HepG2 (cell line): Measurements from ENCODE around the gene PYGB. TPM values are rescaled to one million over a fixed set of nuclear protein-coding genes. Genes with fewer than 3 reads are reported as not detected.

Experiments used
- ATF4 ChIP-seq, 2 experiments: fragments of 450-650 bp in 1 of 2; sonication (generic) in 1 of 2; formaldehyde crosslinking; IDR thresholded peaks; 2 replicates each; pipeline versions ENCODE4 v1.5.0 to v1.8.0; 2020 to 2022; ENCODE audit warnings: mild to moderate bottlenecking in 1 of 2, missing genetic modification reagents in 1 of 2
- CBX5 ChIP-seq: sonication (generic); formaldehyde crosslinking; IDR thresholded peaks from 2 replicates; pipeline ENCODE4 v1.4.0; 2020; ENCODE audit warnings: missing genetic modification reagents, borderline replicate concordance
- ETV5 ChIP-seq: IDR thresholded peaks from 2 replicates; pipeline ENCODE4 v1.6.1; 2018; ENCODE audit warnings: missing biosample characterization, missing genetic modification reagents, inconsistent platforms, borderline replicate concordance
- FLYWCH1 ChIP-seq: sonication (generic); formaldehyde crosslinking; IDR thresholded peaks from 2 replicates; pipeline ENCODE4 v1.8.1; 2023; ENCODE audit warnings: mild to moderate bottlenecking, missing genetic modification reagents
- FOSL2 ChIP-seq: sonication (generic); formaldehyde crosslinking; IDR thresholded peaks from 2 replicates; pipeline ENCODE4 v1.4.0; 2020; ENCODE audit warnings: missing genetic modification reagents
- GFI1 ChIP-seq: sonication (generic); formaldehyde crosslinking; IDR thresholded peaks from 2 replicates; pipeline ENCODE4 v1.5.0; 2020; ENCODE audit warnings: missing genetic modification reagents, mild to moderate bottlenecking, borderline replicate concordance
- MTA1 ChIP-seq: sonication (generic); formaldehyde crosslinking; IDR thresholded peaks from 2 replicates; pipeline ENCODE4 v1.4.0; 2020; ENCODE audit warnings: missing genetic modification reagents, mild to moderate bottlenecking, borderline replicate concordance
- NCOA1 ChIP-seq: sonication (generic); formaldehyde crosslinking; IDR thresholded peaks from 2 replicates; pipeline ENCODE4 v1.9.0; 2021; ENCODE audit warnings: missing genetic modification reagents
- NFE2 ChIP-seq: sonication (generic); formaldehyde crosslinking; IDR thresholded peaks from 2 replicates; pipeline ENCODE4 v1.4.0; 2020; ENCODE audit warnings: missing genetic modification reagents
- RXRA ChIP-seq: sonication (generic); formaldehyde crosslinking; IDR thresholded peaks from 2 replicates; pipeline ENCODE4 v1.5.1; 2020; ENCODE audit warnings: missing genetic modification reagents
- SMARCE1 ChIP-seq: fragments of 450-650 bp; IDR thresholded peaks from 2 replicates; pipeline ENCODE4 v1.6.1; 2017; ENCODE audit warnings: borderline replicate concordance
- SOX5 ChIP-seq: IDR thresholded peaks from 2 replicates; pipeline ENCODE4 v1.6.1; 2016; ENCODE audit warnings: borderline replicate concordance
- ZBTB7B ChIP-seq: sonication (generic); formaldehyde crosslinking; IDR thresholded peaks from 2 replicates; pipeline ENCODE4 v1.4.0; 2020; ENCODE audit warnings: missing genetic modification reagents
- ZFP91 ChIP-seq: sonication (generic); formaldehyde crosslinking; IDR thresholded peaks from 2 replicates; pipeline ENCODE4 v1.9.0; 2022; ENCODE audit warnings: missing genetic modification reagents, mild to moderate bottlenecking, borderline replicate concordance
- ZNF292 ChIP-seq: sonication (generic); formaldehyde crosslinking; IDR thresholded peaks from 2 replicates; pipeline ENCODE4 v1.8.1; 2022; ENCODE audit warnings: mild to moderate bottlenecking, low read depth, missing genetic modification reagents, borderline replicate concordance
- ZNF318 ChIP-seq: sonication (generic); formaldehyde crosslinking; IDR thresholded peaks from 2 replicates; pipeline ENCODE4 v1.4.0; 2020; ENCODE audit warnings: mild to moderate bottlenecking, missing genetic modification reagents
- ZNF383 ChIP-seq: sonication (generic); formaldehyde crosslinking; IDR thresholded peaks from 2 replicates; pipeline ENCODE4 v1.4.0; 2020; ENCODE audit warnings: missing genetic modification reagents, mild to moderate bottlenecking, borderline replicate concordance
- ZNF556 ChIP-seq: sonication (generic); formaldehyde crosslinking; IDR thresholded peaks from 2 replicates; pipeline ENCODE4 v1.4.0; 2020; ENCODE audit warnings: mild to moderate bottlenecking, missing genetic modification reagents, borderline replicate concordance
- polyA plus RNA-seq, 8 experiments: library from polyadenylated mRNA; depleted of rRNA in 3 of 8; stranded (reverse) in 7 of 8; unstranded in 1 of 8; fragments of >200 nt; fragmentation: Illumina TruSeq in 4 of 8; extraction: Trizol in 4 of 8; gene quantifications; 2 replicates each; pipeline versions ENCODE4 v1.2.1 to v1.2.3, GENCODE V29; 2011 to 2016; ENCODE audit warnings: low read depth in 4 of 8, missing spikeins in 1 of 8, mixed read lengths in 1 of 8; ENCODE audit not compliant: insufficient read depth in 1 of 8
- total RNA-seq, 5 experiments: library from RNA; depleted of rRNA; stranded (reverse); fragments of >200 nt; fragmentation: Illumina TruSeq; extraction: Trizol; gene quantifications; 2 replicates each; pipeline ENCODE4 v1.2.3, GENCODE V29; 2016; ENCODE audit warnings: low read depth in 1 of 5

The PYGB gene
- total and polyA plus RNA-seq, 2 of the 13 experiments (the other 11 are each of a cell fraction or from before 2014, with no cell fraction given): 24.2 to 86.3 TPM

- TF ChIP-seq ATF4 (CRISPR knock-in tag; IDR thresholded peaks at IDR 0.05): peak in 1 of 2 experiments; percentile 56; a peak in 1 of 4 replicates
- peak; percentile 43; the same call in 1 of the 2 replicates for TF ChIP-seq CBX5
- TF ChIP-seq ZBTB7B: peak; percentile 51; the same call in 1 of the 2 replicates
- peak; percentile 76 for TF ChIP-seq FOSL2 (CRISPR knock-in tag)
- TF ChIP-seq SOX5 (CRISPR knock-in tag): peak; percentile 50; the same call in 1 of the 2 replicates
- 0 out of 2 replicates have a peak, but pooled peaks have one; percentile 45 for TF ChIP-seq ZNF383 (CRISPR knock-in tag)
- TF ChIP-seq RXRA (CRISPR knock-in tag): peak; percentile 39; the same call in 1 of the 2 replicates
- 0 out of 2 replicates have a peak, but pooled peaks have one; percentile 46 for TF ChIP-seq ZNF318 (CRISPR knock-in tag)
- TF ChIP-seq SMARCE1: no peak
- peak; percentile 39; the same call in 1 of the 2 replicates for TF ChIP-seq ZNF292 (CRISPR knock-in tag)
- TF ChIP-seq MTA1 (CRISPR knock-in tag): peak; percentile 74; the same call in 1 of the 2 replicates
- 0 out of 2 replicates have a peak, but pooled peaks have one; percentile 38 for TF ChIP-seq ZNF556
- peak; percentile 84 for TF ChIP-seq GFI1 (CRISPR knock-in tag)
- TF ChIP-seq FLYWCH1: no peak
- TF ChIP-seq NFE2 (CRISPR knock-in tag): no peak
- TF ChIP-seq ETV5 (CRISPR knock-in tag): peak; percentile 51; the same call in 1 of the 2 replicates
- TF ChIP-seq NCOA1 (CRISPR knock-in tag): no peak
- peak; percentile 36; the same call in 1 of the 2 replicates for TF ChIP-seq ZFP91 (CRISPR knock-in tag)
These were observed 14.7 kb upstream of the PYGB start (continued) for GRCh38 chr20:25233016-25233772.
